Tibial artery (tissue), 4 donors: ENCODE results near the gene SHMT2.
A peak's percentile ranks its signal among the peaks of the same experiment; 100 is the strongest.

ENCODE experiments used
- DNase-seq, 2 donors: peaks; one replicate each; pipeline ENCODE4 v3.0.0-alpha.2; 2019
- H3K27ac ChIP-seq, 2 donors: fragments of 200-600 bp; sonication (generic) in 1 of 2; 1 replicate in 1 of 2; 2 replicates in 1 of 2; pipeline ENCODE4 v1.5.1; 2018 to 2019; ENCODE audit warnings: mild to moderate bottlenecking in 1 of 2
- H3K27me3 ChIP-seq, 2 donors: fragments of 200-600 bp; sonication (generic) in 1 of 2; one replicate each; pipeline versions ENCODE4 v1.5.1 to v1.6.0; 2016 to 2019
- H3K36me3 ChIP-seq, 3 donors: fragments of 200-600 bp; sonication (generic) in 2 of 3; one replicate each; pipeline ENCODE4 v1.5.1; 2016 to 2019; ENCODE audit warnings: mild to moderate bottlenecking in 2 of 3
- H3K4me1 ChIP-seq, 4 donors: fragments of 200-600 bp; sonication (generic) in 2 of 4; 1 replicate in 3 of 4; 2 replicates in 1 of 4; pipeline ENCODE4 v1.5.1; 2016 to 2019
- H3K4me3 ChIP-seq, 2 donors: fragments of 200-600 bp; sonication (generic) in 1 of 2; 1 replicate in 1 of 2; 2 replicates in 1 of 2; pipeline ENCODE4 v1.5.1; 2018 to 2019; ENCODE audit warnings: mild to moderate bottlenecking in 2 of 2
- H3K9me3 ChIP-seq, 3 donors: fragments of 200-600 bp; sonication (generic) in 1 of 3; one replicate each; pipeline ENCODE4 v1.5.1; 2016 to 2019
- intact Hi-C: fragments of 100-400 bp; cut with DNase I; formaldehyde crosslinking; loops from one replicate; pipeline ENCODE4 v1.15.0; 2023; ENCODE audit warnings: low total_unique reads
- TF ChIP-seq, protein P1 (sequence below), 2 experiments: fragments of 200-600 bp in 1 of 2; fragments of 450-650 bp in 1 of 2; IDR thresholded peaks; one replicate each; pipeline ENCODE4 v1.5.1; 2017 to 2019; ENCODE audit warnings: antibody characterized with exemption in 2 of 2, mild to moderate bottlenecking in 1 of 2, moderate library complexity in 1 of 2

The SHMT2 gene

DNA sequence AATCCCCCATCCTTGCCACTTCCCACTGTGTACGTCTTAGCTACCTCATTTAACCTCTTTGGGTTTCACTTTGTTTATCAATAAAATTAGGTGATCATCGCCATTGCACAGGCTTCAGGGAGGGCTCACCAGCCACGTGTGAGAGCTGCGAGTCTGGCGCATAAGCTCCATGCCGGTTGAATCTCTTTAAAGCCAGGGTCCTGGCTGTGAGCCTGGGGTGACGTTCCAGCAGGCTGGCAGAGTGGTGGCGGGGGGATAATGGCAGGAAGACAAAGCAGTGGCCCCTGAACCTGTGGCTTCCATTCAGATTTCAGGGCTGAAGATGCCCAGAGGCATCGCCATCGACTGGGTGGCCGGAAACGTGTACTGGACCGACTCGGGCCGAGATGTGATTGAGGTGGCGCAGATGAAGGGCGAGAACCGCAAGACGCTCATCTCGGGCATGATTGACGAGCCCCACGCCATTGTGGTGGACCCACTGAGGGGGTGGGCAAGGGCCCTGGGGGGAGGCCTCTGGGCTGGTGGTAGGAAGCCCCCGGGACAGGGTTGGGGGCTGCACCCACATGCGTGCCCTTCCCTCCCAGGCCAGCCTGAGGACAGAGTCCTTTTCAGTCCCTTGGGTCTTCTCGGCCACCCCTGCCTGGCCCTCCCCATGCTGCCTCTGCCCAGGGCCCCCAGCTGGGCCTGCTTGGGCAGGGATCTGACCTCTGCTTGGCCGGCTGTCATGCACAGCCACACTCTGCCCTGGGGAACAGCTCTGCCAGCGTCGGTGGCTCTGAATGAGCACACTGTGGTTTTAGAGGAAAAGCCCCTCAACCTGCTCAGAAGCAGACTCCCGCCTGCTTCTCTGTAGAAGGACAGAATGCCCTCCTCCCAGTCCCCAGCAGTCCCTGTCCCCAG lies 21.5 kb upstream of the SHMT2 start:
- no peaks in the 10 kb centered on the region for H3K27me3 ChIP-seq
- H3K4me3 ChIP-seq, result no peak overlapping the region
- TF ChIP-seq, protein P1, sequence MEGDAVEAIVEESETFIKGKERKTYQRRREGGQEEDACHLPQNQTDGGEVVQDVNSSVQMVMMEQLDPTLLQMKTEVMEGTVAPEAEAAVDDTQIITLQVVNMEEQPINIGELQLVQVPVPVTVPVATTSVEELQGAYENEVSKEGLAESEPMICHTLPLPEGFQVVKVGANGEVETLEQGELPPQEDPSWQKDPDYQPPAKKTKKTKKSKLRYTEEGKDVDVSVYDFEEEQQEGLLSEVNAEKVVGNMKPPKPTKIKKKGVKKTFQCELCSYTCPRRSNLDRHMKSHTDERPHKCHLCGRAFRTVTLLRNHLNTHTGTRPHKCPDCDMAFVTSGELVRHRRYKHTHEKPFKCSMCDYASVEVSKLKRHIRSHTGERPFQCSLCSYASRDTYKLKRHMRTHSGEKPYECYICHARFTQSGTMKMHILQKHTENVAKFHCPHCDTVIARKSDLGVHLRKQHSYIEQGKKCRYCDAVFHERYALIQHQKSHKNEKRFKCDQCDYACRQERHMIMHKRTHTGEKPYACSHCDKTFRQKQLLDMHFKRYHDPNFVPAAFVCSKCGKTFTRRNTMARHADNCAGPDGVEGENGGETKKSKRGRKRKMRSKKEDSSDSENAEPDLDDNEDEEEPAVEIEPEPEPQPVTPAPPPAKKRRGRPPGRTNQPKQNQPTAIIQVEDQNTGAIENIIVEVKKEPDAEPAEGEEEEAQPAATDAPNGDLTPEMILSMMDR (IDR thresholded peaks at IDR 0.05), result no peak
- peak overlapping the region in 1 of 2 donors; percentile 34 for H3K27ac ChIP-seq
- no peak for DNase-seq
- no peaks in the 10 kb centered on the region for H3K9me3 ChIP-seq
- peaks cover 80 to 99% (median 93%) of the 10 kb centered on the region in 3 donors for H3K36me3 ChIP-seq
- intact Hi-C loops, result no loop called here
- H3K4me1 ChIP-seq, result peaks cover 0 to 15% (median 5%) of the 10 kb centered on the region in 4 donors

DNA sequence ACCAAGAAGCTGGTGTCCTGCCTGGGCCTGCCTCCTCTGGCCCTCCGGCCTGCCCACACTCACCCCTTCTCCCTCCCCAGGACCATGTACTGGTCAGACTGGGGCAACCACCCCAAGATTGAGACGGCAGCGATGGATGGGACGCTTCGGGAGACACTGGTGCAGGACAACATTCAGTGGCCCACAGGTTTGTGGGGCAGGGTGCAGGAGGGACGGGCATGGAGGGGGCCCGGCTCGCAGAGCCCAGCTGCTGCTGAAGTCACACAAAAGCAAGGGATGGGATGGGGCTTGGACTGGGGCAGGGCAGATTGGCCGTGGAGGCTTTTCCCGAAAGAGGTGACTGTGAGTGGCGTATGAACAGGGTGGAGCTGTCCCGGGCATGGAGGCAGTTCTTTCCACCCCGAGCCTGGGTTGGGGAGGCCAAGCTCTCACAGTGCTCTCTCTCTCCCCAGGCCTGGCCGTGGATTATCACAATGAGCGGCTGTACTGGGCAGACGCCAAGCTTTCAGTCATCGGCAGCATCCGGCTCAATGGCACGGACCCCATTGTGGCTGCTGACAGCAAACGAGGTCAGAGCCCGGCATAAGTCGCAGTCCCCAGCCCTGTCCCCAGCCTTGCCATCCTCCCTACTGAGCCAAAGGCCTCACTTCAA lies 20.8 kb upstream of the SHMT2 start:
- Histone ChIP-seq H3K27ac (peak overlapping the region; percentile 6 to 34), H3K36me3 (peaks cover 73 to 91% (median 85%) of the 10 kb centered on the region in 3 donors), H3K4me3 (no peak overlapping the region), H3K27me3 (no peaks in the 10 kb centered on the region), H3K9me3 (no peaks in the 10 kb centered on the region), H3K4me1 (peaks cover 0 to 21% (median 11%) of the 10 kb centered on the region in 4 donors)
- peak; percentile 33 to 81 for DNase-seq
- TF ChIP-seq, protein P1 (IDR thresholded peaks at IDR 0.05), result no peak
- intact Hi-C loops, result no loop called here

DNA sequence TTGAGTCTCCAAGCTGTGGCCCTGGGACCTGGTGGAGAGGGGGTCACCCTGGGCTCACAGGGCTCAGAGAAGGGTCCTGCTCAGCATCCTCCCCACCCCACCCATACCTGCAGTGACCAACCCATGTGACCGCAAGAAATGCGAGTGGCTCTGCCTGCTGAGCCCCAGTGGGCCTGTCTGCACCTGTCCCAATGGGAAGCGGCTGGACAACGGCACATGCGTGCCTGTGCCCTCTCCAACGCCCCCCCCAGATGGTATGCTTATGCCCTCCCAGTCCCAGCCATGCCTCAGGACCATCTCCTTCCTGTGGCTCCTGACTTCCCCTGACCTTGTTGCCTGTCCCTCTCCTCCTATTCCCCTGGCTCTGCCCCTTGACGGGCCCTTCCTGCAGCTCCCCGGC lies 19.6 kb upstream of the SHMT2 start:
- peaks cover 61 to 79% (median 74%) of the 10 kb centered on the region in 3 donors for H3K36me3 ChIP-seq
- DNase-seq, result peak in 1 of 2 donors; percentile 21
- peaks cover 0 to 4% of the 10 kb centered on the region in 2 donors for H3K27me3 ChIP-seq
- H3K4me3 ChIP-seq, result no peak overlapping the region
- TF ChIP-seq, protein P1 (IDR thresholded peaks at IDR 0.05), result no peak
- intact Hi-C loops, result no loop called here
- H3K4me1 ChIP-seq, result peaks cover 0 to 31% (median 20%) of the 10 kb centered on the region in 4 donors
- no peaks in the 10 kb centered on the region for H3K9me3 ChIP-seq
- H3K27ac ChIP-seq, result no peak overlapping the region

DNA sequence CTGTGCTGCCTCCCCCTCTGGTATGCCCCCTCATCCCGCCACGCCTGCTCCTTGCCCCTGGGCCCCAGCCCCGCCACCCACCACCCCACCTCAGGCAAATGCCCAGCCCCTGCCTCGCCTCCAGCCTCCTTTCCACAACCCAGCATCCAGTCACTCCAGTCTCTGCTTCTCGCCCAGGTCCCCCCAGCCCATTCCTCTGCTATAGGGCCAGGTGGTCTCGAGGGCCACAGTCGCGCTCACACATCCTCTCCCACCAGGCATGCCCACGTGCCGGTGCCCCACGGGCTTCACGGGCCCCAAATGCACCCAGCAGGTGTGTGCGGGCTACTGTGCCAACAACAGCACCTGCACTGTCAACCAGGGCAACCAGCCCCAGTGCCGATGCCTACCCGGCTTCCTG lies 19.1 kb upstream of the SHMT2 start:
- Histone ChIP-seq H3K27ac (no peak overlapping the region), H3K36me3 (peaks cover 56 to 74% (median 68%) of the 10 kb centered on the region in 3 donors), H3K4me1 (peaks cover 0 to 33% (median 23%) of the 10 kb centered on the region in 4 donors), H3K9me3 (no peaks in the 10 kb centered on the region), H3K27me3 (peaks cover 0 to 9% of the 10 kb centered on the region in 2 donors), H3K4me3 (no peak overlapping the region)
- DNase-seq, result peak in 1 of 2 donors; percentile 20
- intact Hi-C loops, result no loop called here
- TF ChIP-seq, protein P1 (IDR thresholded peaks at IDR 0.05), result no peak

DNA sequence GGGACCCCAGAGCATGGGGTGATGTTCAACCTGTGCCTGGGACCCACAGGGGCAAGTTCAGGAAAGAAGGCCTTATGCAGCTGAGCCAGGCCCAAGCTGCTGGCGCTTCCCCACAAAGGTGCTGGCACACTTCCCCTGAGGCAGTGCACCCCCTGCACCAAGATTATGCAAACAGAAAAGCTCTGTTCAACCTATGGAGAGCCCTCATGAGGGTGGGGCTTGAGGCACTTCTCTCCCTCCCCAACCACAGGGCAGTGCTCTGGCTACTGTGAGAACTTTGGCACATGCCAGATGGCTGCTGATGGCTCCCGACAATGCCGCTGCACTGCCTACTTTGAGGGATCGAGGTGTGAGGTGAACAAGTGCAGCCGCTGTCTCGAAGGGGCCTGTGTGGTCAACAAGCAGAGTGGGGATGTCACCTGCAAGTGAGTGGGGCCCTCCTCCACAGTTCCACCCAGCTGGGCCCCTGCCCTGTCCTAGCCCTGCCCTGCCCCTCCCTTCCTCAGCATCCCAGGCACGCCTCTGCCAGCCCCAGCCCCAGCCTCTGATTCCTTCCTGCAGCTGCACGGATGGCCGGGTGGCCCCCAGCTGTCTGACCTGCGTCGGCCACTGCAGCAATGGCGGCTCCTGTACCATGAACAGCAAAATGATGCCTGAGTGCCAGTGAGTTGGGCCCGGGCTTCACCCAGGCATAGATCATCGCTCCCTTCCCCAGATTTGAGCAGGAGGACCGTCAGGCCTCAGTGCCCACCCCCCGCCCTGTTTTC lies 18.4 kb upstream of the SHMT2 start:
- DNase-seq, result peak in 1 of 2 donors; percentile 21
- peaks cover 0 to 16% of the 10 kb centered on the region in 2 donors for H3K27me3 ChIP-seq
- H3K4me3 ChIP-seq, result no peak overlapping the region
- H3K4me1 ChIP-seq, result peaks cover 0 to 39% (median 29%) of the 10 kb centered on the region in 4 donors
- H3K27ac ChIP-seq, result peak overlapping the region; percentile 65 to 72
- H3K9me3 ChIP-seq, result no peaks in the 10 kb centered on the region
- intact Hi-C loops, result no loop called here
- TF ChIP-seq, protein P1 (IDR thresholded peaks at IDR 0.05), result no peak
- peaks cover 49 to 67% (median 62%) of the 10 kb centered on the region in 3 donors for H3K36me3 ChIP-seq
